Suppressor macrophage treated with lipopolysaccharide for 4 hours (primary cell): Measurements from ENCODE around the gene RASGEF1C.
"Not testable (repeated sequence)": the region's sequence is repeated elsewhere in the genome, so short reads cannot be mapped to it uniquely, and the experiment has no call there.

Experiments
- DNase-seq: peaks from one replicate; pipeline ENCODE4 v3.0.0-alpha.2; 2020

Gene RASGEF1C

GRCh38 chr5:180135128-180135955 is 73.7 kb downstream of the RASGEF1C start:
- DNase-seq: peak; percentile 92

GRCh38 chr5:180133971-180134508 is 75.0 kb downstream of the RASGEF1C start:
- no peak for DNase-seq

GRCh38 chr5:180133551-180133950 is 75.5 kb downstream of the RASGEF1C start:
- no peak for DNase-seq

GRCh38 chr5:180133060-180133459 is 76.0 kb downstream of the RASGEF1C start:
- DNase-seq: peak; percentile 9

- no peak for DNase-seq
Observed at GRCh38 chr5:180130876-180131740, 77.9 kb downstream of the RASGEF1C start.

- DNase-seq: no peak
Observed at GRCh38 chr5:180130291-180130869, 78.6 kb downstream of the RASGEF1C start.

GRCh38 chr5:180129291-180130190 is 79.5 kb downstream of the RASGEF1C start:
- no peak for DNase-seq

GRCh38 chr5:180128671-180129261 is 80.2 kb downstream of the RASGEF1C start:
- no peak for DNase-seq

- DNase-seq: no peak
Observed at GRCh38 chr5:180127682-180128670, 81.0 kb downstream of the RASGEF1C start.

GRCh38 chr5:180126716-180127681 is 82.0 kb downstream of the RASGEF1C start:
- peak; percentile 33 for DNase-seq

GRCh38 chr5:180126156-180126555 is 82.9 kb downstream of the RASGEF1C start:
- DNase-seq: not testable (repeated sequence)

GRCh38 chr5:180124662-180125061 is 84.3 kb downstream of the RASGEF1C start:
- DNase-seq: not testable (repeated sequence)

- no peak for DNase-seq
Observed at GRCh38 chr5:180122875-180123274, 86.1 kb downstream of the RASGEF1C start.

GRCh38 chr5:180121826-180122413 is 87.1 kb downstream of the RASGEF1C start:
- DNase-seq: no peak

GRCh38 chr5:180120237-180121101 is 88.5 kb downstream of the RASGEF1C start:
- no peak for DNase-seq

GRCh38 chr5:180119903-180120236 is 89.1 kb downstream of the RASGEF1C start:
- DNase-seq: no peak

GRCh38 chr5:180119031-180119902 is 89.7 kb downstream of the RASGEF1C start:
- no peak for DNase-seq
